ENCODE measurements around the gene ARAP2. TPM values are rescaled to one million over a fixed set of nuclear protein-coding genes. Genes with fewer than 3 reads are reported as not detected.

Gene ARAP2, protein sequence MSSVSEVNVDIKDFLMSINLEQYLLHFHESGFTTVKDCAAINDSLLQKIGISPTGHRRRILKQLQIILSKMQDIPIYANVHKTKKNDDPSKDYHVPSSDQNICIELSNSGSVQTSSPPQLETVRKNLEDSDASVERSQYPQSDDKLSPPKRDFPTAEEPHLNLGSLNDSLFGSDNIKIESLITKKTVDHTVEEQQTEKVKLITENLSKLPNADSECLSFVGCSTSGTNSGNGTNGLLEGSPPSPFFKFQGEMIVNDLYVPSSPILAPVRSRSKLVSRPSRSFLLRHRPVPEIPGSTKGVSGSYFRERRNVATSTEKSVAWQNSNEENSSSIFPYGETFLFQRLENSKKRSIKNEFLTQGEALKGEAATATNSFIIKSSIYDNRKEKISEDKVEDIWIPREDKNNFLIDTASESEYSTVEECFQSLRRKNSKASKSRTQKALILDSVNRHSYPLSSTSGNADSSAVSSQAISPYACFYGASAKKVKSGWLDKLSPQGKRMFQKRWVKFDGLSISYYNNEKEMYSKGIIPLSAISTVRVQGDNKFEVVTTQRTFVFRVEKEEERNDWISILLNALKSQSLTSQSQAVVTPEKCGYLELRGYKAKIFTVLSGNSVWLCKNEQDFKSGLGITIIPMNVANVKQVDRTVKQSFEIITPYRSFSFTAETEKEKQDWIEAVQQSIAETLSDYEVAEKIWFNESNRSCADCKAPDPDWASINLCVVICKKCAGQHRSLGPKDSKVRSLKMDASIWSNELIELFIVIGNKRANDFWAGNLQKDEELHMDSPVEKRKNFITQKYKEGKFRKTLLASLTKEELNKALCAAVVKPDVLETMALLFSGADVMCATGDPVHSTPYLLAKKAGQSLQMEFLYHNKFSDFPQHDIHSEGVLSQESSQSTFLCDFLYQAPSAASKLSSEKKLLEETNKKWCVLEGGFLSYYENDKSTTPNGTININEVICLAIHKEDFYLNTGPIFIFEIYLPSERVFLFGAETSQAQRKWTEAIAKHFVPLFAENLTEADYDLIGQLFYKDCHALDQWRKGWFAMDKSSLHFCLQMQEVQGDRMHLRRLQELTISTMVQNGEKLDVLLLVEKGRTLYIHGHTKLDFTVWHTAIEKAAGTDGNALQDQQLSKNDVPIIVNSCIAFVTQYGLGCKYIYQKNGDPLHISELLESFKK (N-terminal part only)
- 10 to 100 TPM; 16.9 to 22.9 (median 21.5) TPM for total RNA-seq
- 1 to 10 TPM; 3.6 to 6.7 (median 5.1) TPM for polyA plus RNA-seq

DNA sequence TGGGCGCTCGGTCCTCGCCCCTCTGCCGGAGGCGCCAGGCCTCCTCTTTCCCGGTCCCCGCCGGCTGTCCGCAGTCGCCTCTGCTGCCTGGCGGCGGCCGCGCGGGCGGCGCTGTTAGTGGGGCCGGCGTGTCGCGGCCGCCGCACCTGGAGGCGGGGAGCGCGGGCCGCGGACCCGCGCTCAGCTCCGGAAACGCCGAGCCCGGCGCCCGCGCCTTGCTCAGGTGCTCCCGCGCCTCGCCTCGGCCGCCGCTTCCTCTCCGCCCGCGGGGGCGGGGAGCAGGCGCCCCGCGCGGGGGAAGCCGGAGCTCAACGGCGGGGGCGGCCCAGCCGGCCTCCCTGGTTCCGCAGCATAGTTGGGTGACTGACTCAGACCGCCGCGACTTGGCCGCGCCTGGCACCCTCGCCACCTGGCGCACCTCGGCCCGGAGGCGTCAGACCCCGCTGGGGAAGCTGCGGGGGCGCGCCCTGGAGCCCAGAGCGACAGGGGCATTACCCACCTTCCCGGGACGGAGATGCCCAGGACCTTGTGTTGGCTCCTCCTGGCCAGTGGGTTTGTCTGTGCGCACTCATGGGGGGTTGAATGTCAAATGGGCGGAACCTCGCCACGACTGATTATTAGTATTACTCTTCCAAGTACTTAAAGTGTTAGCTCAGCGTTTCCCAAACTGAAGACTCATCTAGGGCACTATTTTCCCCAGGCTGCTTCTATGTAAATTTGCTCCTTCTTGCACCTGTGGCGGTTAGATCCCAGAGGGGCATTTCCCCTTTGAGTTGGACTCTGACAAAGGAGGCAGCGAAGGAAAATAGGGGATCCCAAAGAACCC is at the start of gene ARAP2:
Gene ARAP2, minus strand, starts transcription at position 258 of the 826 bp plus-strand sequence. CDS start 15,028 bp downstream, outside the sequence.
- WGBS, 2 donors: 2% methylated on average over 81 of the region's 81 CpGs
- peak within 1 kb of the TSS; percentile 74 to 83 (median 79) for H3K27ac ChIP-seq
- DNase-seq: peak; percentile 67
- intact Hi-C loops (cut with DNase I): no loop called here
- peaks cover 0 to 13% (median 3%) of the 10 kb centered on the region in 4 donors for H3K4me1 ChIP-seq
- H3K4me3 ChIP-seq: peak within 1 kb of the TSS; percentile 46 to 66 (median 65)
- peaks cover 0 to 17% (median 0%) of the 10 kb centered on the region in 3 donors for H3K27me3 ChIP-seq
- H3K36me3 ChIP-seq: no peaks in the 10 kb centered on the region
- TF ChIP-seq EP300 (IDR thresholded peaks at IDR 0.05) (no peak), POLR2A (IDR thresholded peaks at IDR 0.05) (no peak), POLR2AphosphoS5 (IDR thresholded peaks at IDR 0.05) (no peak)
- TF ChIP-seq, protein P1, sequence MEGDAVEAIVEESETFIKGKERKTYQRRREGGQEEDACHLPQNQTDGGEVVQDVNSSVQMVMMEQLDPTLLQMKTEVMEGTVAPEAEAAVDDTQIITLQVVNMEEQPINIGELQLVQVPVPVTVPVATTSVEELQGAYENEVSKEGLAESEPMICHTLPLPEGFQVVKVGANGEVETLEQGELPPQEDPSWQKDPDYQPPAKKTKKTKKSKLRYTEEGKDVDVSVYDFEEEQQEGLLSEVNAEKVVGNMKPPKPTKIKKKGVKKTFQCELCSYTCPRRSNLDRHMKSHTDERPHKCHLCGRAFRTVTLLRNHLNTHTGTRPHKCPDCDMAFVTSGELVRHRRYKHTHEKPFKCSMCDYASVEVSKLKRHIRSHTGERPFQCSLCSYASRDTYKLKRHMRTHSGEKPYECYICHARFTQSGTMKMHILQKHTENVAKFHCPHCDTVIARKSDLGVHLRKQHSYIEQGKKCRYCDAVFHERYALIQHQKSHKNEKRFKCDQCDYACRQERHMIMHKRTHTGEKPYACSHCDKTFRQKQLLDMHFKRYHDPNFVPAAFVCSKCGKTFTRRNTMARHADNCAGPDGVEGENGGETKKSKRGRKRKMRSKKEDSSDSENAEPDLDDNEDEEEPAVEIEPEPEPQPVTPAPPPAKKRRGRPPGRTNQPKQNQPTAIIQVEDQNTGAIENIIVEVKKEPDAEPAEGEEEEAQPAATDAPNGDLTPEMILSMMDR (IDR thresholded peaks at IDR 0.05): no peak
- H3K9me3 ChIP-seq: no peaks in the 10 kb centered on the region

DNA sequence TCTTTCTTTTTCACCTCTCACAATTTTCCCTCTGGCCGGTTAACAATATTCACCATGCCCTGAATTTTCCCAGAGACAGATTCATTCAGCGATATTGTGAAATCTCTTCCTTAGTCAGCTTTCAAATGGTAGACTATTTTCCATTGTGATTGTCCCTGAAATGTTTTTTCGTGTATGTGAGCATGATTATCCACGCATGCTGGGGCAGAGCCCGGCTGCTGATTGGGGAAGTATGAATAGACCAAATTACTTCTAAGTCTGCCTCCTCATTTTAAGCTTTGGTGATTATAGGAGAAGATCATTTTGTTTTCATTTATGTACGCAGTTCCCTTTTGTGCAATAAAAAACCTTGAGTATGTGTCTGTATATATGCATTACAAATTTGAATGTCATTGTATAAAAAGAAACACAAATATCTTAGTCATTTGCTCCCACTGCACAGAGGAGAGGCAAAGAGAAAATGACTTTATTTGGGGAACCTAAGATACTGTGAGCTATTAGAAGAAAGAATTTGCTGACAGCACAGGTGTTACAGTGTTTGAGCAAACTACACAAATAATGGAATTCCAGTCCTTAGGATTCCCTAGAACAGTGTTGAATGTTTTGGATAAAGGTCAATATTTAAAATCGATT is 48.4 kb upstream of the ARAP2 start:
- H3K4me1 ChIP-seq: peaks cover 0 to 8% (median 4%) of the 10 kb centered on the region in 4 donors
- DNase-seq: no peak
- intact Hi-C loops (cut with DNase I): no loop called here
- no peak overlapping the region for H3K4me3 ChIP-seq
- TF ChIP-seq, protein P1 (IDR thresholded peaks at IDR 0.05): no peak
- no peak for TF ChIP-seq POLR2A (IDR thresholded peaks at IDR 0.05)
- no peak for TF ChIP-seq POLR2AphosphoS5 (IDR thresholded peaks at IDR 0.05)
- TF ChIP-seq EP300 (IDR thresholded peaks at IDR 0.05): no peak
- H3K27ac ChIP-seq: no peak overlapping the region
- no peaks in the 10 kb centered on the region for H3K9me3 ChIP-seq
- H3K27me3 ChIP-seq: no peaks in the 10 kb centered on the region
- WGBS, 2 donors: 59 to 67% methylated on average over 7 of the region's 7 CpGs
- no peaks in the 10 kb centered on the region for H3K36me3 ChIP-seq

DNA sequence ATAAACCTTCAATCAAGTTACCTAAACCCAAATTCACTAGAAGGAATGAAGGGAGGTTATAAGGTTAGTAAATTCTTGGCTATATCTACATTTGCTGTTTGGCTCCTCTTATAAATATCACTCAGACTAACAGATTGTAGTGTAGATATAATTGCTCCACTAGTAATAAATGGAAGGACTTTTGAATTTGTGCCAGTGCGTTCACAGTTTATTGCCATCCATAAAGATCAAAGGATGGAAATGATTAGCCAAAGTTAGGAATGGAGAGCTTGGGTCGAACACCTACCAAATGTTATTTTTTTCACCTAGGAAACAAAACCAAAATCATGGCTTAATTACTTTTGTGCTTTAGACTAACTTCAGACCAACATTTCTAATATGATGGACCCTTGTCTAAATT is 46.3 kb upstream of the ARAP2 start:
- H3K36me3 ChIP-seq: no peaks in the 10 kb centered on the region
- H3K9me3 ChIP-seq: no peaks in the 10 kb centered on the region
- intact Hi-C loops (cut with DNase I): no loop called here
- TF ChIP-seq, protein P1 (IDR thresholded peaks at IDR 0.05): no peak
- no peak for TF ChIP-seq POLR2A (IDR thresholded peaks at IDR 0.05)
- TF ChIP-seq EP300 (IDR thresholded peaks at IDR 0.05): no peak
- TF ChIP-seq POLR2AphosphoS5 (IDR thresholded peaks at IDR 0.05): no peak
- H3K4me1 ChIP-seq: peaks cover 0 to 8% (median 4%) of the 10 kb centered on the region in 4 donors
- no peaks in the 10 kb centered on the region for H3K27me3 ChIP-seq
- H3K27ac ChIP-seq: no peak overlapping the region
- no peak overlapping the region for H3K4me3 ChIP-seq
- DNase-seq: no peak
- WGBS, 2 donors: 16 to 65% methylated on average over 2 of the region's 2 CpGs
